AG04450 (cell line): ENCODE data around the gene UROS. TPM values are rescaled to one million over a fixed set of nuclear protein-coding genes. Genes with fewer than 3 reads are reported as not detected.

Experiments
- CTCF ChIA-PET: fragments of 300-600, 350-600 bp; formaldehyde crosslinking; extraction: SDS; loops from one replicate; lab custom pipeline; 2022; ENCODE audit warnings: antibody characterized with exemption, inconsistent platforms; lab: Charles Lee
- POLR2A ChIA-PET: fragments of 350-600 bp; formaldehyde crosslinking; extraction: SDS; loops from one replicate; lab custom pipeline; 2021; ENCODE audit warnings: antibody characterized with exemption, inconsistent platforms; lab: Yijun Ruan, JAX
- DNase-seq: peaks from one replicate; pipeline ENCODE4 v3.0.0-alpha.2; 2011; ENCODE audit warnings: low read depth, low spot score
- H3K27ac ChIP-seq: one replicate; pipeline ENCODE4 v1.5.1; 2012; ENCODE audit warnings: low read depth, low read length, control low read depth
- H3K27me3 ChIP-seq: one replicate; pipeline ENCODE4 v1.6.0; 2012; ENCODE audit warnings: low read length; ENCODE audit not compliant: control insufficient read depth, insufficient read depth
- H3K4me3 ChIP-seq: 2 replicates; pipeline ENCODE4 v1.5.1; 2011; ENCODE audit warnings: mild to moderate bottlenecking, low read depth, low read length, control low read depth
- H3K9me3 ChIP-seq: 2 replicates; pipeline ENCODE4 v1.5.1; 2012; ENCODE audit warnings: low read length; ENCODE audit not compliant: control insufficient read depth, insufficient read depth
- CTCF ChIP-seq: IDR thresholded peaks from 2 replicates; pipeline ENCODE4 v1.5.1; 2011; ENCODE audit warnings: low read depth, low read length, control low read depth, inconsistent platforms
- polyA plus RNA-seq: library from polyadenylated mRNA; depleted of rRNA; stranded (reverse); fragments of >200 nt; gene quantifications from 2 replicates; pipeline ENCODE4 v1.2.3, GENCODE V29; 2011

Gene UROS
- polyA plus RNA-seq, 1 experiment: 65.9 TPM

GRCh38 chr10:125812128-125812750 is 10.8 kb downstream of the UROS start:
- POLR2A ChIA-PET: no interaction called here
- Histone ChIP-seq H3K9me3 (no peaks in the 10 kb centered on the region), H3K27ac (no peak overlapping the region), H3K27me3 (no peaks in the 10 kb centered on the region), H3K4me3 (no peak overlapping the region)
- no peak for DNase-seq
- TF ChIP-seq CTCF: no peak
- CTCF ChIA-PET: no interaction called here

GRCh38 chr10:125811251-125811650 is 11.8 kb downstream of the UROS start:
- no peak for TF ChIP-seq CTCF
- H3K27me3 ChIP-seq: no peaks in the 10 kb centered on the region
- ChIA-PET POLR2A (no interaction called here), CTCF (no interaction called here)
- no peak overlapping the region for H3K27ac ChIP-seq
- no peak overlapping the region for H3K4me3 ChIP-seq
- no peak for DNase-seq
- no peaks in the 10 kb centered on the region for H3K9me3 ChIP-seq

- ChIA-PET CTCF (no interaction called here), POLR2A (no interaction called here)
- no peak overlapping the region for H3K27ac ChIP-seq
- H3K27me3 ChIP-seq: no peaks in the 10 kb centered on the region
- DNase-seq: no peak
- H3K9me3 ChIP-seq: no peaks in the 10 kb centered on the region
- no peak for TF ChIP-seq CTCF
- H3K4me3 ChIP-seq: no peak overlapping the region
Measured at GRCh38 chr10:125808047-125808446, 15.0 kb downstream of the UROS start.

- DNase-seq: no peak
- TF ChIP-seq CTCF: no peak
- H3K9me3 ChIP-seq: no peaks in the 10 kb centered on the region
- no peaks in the 10 kb centered on the region for H3K27me3 ChIP-seq
- POLR2A ChIA-PET: interaction anchor here (0.6 kb wide), 1 partner anchor 30 kb away, joined by 6 read pairs; no protein-coding TSS in a partner anchor
- no peak overlapping the region for H3K27ac ChIP-seq
- H3K4me3 ChIP-seq: no peak overlapping the region
- CTCF ChIA-PET: no interaction called here
Measured at GRCh38 chr10:125802739-125803138, 20.3 kb downstream of the UROS start.

GRCh38 chr10:125802131-125802530 is 20.9 kb downstream of the UROS start:
- Histone ChIP-seq H3K9me3 (no peaks in the 10 kb centered on the region), H3K4me3 (no peak overlapping the region), H3K27ac (no peak overlapping the region), H3K27me3 (no peaks in the 10 kb centered on the region)
- DNase-seq: no peak
- ChIA-PET CTCF (no interaction called here), POLR2A (interaction anchor here (0.6 kb wide), 1 partner anchor 31 kb away, joined by 6 read pairs; no protein-coding TSS in a partner anchor)
- TF ChIP-seq CTCF: no peak
